HEK293 (cell line): ENCODE measurements around the gene LAT.

ENCODE experiments used
- ZNF335 ChIP-seq: fragments of 450-650 bp; formaldehyde crosslinking; conservative IDR thresholded peaks from 2 replicates; pipeline ENCODE4 v1.5.1; 2016; ENCODE audit warnings: missing biosample characterization, missing genetic modification characterization
- TF ChIP-seq, protein P1 (sequence below): fragments of 450-650 bp; formaldehyde crosslinking; IDR thresholded peaks from 2 replicates; pipeline ENCODE4 v1.5.1; 2016; ENCODE audit warnings: missing biosample characterization, missing genetic modification characterization
- TF ChIP-seq, protein P2 (sequence below): fragments of 450-650 bp; formaldehyde crosslinking; conservative IDR thresholded peaks from 2 replicates; pipeline ENCODE4 v1.5.1; 2016; ENCODE audit warnings: low read depth, missing biosample characterization, missing genetic modification characterization
- TF ChIP-seq, protein P3 (sequence below): fragments of 450-650 bp; formaldehyde crosslinking; IDR thresholded peaks from 2 replicates; pipeline ENCODE4 v1.5.1; 2016; ENCODE audit warnings: missing biosample characterization, missing genetic modification characterization
- TF ChIP-seq, protein P4 (sequence below): fragments of 450-650 bp; formaldehyde crosslinking; IDR thresholded peaks from 2 replicates; pipeline ENCODE4 v1.5.1; 2017; ENCODE audit warnings: missing biosample characterization, mild to moderate bottlenecking, missing genetic modification characterization, moderate library complexity

DNA sequence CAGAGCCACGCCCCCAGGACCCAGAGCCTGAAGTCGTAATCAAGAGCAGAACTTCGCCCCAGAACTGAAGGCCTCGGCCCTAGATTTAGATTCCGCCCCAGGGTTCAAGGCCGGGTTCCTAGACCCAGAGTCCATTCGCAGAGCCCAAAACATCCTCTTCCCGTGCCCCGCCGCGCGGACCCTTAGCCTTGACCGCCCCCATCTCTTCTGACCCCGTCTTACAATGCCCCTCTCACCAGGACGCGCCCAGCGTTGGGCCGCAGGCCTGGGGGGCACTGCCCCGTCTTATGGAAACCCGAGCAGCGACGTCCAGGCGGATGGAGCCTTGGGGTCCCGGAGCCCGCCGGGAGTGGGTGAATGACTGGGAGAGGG, 48.1 kb upstream of the LAT start:
- TF ChIP-seq, protein P1, sequence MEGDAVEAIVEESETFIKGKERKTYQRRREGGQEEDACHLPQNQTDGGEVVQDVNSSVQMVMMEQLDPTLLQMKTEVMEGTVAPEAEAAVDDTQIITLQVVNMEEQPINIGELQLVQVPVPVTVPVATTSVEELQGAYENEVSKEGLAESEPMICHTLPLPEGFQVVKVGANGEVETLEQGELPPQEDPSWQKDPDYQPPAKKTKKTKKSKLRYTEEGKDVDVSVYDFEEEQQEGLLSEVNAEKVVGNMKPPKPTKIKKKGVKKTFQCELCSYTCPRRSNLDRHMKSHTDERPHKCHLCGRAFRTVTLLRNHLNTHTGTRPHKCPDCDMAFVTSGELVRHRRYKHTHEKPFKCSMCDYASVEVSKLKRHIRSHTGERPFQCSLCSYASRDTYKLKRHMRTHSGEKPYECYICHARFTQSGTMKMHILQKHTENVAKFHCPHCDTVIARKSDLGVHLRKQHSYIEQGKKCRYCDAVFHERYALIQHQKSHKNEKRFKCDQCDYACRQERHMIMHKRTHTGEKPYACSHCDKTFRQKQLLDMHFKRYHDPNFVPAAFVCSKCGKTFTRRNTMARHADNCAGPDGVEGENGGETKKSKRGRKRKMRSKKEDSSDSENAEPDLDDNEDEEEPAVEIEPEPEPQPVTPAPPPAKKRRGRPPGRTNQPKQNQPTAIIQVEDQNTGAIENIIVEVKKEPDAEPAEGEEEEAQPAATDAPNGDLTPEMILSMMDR (tag by site-specific recombination) = no peak
- TF ChIP-seq, protein P2, sequence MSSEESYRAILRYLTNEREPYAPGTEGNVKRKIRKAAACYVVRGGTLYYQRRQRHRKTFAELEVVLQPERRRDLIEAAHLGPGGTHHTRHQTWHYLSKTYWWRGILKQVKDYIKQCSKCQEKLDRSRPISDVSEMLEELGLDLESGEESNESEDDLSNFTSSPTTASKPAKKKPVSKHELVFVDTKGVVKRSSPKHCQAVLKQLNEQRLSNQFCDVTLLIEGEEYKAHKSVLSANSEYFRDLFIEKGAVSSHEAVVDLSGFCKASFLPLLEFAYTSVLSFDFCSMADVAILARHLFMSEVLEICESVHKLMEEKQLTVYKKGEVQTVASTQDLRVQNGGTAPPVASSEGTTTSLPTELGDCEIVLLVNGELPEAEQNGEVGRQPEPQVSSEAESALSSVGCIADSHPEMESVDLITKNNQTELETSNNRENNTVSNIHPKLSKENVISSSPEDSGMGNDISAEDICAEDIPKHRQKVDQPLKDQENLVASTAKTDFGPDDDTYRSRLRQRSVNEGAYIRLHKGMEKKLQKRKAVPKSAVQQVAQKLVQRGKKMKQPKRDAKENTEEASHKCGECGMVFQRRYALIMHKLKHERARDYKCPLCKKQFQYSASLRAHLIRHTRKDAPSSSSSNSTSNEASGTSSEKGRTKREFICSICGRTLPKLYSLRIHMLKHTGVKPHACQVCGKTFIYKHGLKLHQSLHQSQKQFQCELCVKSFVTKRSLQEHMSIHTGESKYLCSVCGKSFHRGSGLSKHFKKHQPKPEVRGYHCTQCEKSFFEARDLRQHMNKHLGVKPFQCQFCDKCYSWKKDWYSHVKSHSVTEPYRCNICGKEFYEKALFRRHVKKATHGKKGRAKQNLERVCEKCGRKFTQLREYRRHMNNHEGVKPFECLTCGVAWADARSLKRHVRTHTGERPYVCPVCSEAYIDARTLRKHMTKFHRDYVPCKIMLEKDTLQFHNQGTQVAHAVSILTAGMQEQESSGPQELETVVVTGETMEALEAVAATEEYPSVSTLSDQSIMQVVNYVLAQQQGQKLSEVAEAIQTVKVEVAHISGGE (tag by site-specific recombination) = no peak
- TF ChIP-seq ZNF335 (tag by site-specific recombination) = no peak
- TF ChIP-seq, protein P3, sequence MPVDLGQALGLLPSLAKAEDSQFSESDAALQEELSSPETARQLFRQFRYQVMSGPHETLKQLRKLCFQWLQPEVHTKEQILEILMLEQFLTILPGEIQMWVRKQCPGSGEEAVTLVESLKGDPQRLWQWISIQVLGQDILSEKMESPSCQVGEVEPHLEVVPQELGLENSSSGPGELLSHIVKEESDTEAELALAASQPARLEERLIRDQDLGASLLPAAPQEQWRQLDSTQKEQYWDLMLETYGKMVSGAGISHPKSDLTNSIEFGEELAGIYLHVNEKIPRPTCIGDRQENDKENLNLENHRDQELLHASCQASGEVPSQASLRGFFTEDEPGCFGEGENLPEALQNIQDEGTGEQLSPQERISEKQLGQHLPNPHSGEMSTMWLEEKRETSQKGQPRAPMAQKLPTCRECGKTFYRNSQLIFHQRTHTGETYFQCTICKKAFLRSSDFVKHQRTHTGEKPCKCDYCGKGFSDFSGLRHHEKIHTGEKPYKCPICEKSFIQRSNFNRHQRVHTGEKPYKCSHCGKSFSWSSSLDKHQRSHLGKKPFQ (tag by site-specific recombination) = no peak
- TF ChIP-seq, protein P4, sequence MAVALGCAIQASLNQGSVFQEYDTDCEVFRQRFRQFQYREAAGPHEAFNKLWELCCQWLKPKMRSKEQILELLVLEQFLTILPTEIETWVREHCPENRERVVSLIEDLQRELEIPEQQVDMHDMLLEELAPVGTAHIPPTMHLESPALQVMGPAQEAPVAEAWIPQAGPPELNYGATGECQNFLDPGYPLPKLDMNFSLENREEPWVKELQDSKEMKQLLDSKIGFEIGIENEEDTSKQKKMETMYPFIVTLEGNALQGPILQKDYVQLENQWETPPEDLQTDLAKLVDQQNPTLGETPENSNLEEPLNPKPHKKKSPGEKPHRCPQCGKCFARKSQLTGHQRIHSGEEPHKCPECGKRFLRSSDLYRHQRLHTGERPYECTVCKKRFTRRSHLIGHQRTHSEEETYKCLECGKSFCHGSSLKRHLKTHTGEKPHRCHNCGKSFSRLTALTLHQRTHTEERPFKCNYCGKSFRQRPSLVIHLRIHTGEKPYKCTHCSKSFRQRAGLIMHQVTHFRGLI (tag by site-specific recombination) = no peak
